ENCODE results near the gene BAIAP2L1.
A peak's percentile ranks its signal among the peaks of the same experiment; 100 is the strongest.

Gene BAIAP2L1

DNA sequence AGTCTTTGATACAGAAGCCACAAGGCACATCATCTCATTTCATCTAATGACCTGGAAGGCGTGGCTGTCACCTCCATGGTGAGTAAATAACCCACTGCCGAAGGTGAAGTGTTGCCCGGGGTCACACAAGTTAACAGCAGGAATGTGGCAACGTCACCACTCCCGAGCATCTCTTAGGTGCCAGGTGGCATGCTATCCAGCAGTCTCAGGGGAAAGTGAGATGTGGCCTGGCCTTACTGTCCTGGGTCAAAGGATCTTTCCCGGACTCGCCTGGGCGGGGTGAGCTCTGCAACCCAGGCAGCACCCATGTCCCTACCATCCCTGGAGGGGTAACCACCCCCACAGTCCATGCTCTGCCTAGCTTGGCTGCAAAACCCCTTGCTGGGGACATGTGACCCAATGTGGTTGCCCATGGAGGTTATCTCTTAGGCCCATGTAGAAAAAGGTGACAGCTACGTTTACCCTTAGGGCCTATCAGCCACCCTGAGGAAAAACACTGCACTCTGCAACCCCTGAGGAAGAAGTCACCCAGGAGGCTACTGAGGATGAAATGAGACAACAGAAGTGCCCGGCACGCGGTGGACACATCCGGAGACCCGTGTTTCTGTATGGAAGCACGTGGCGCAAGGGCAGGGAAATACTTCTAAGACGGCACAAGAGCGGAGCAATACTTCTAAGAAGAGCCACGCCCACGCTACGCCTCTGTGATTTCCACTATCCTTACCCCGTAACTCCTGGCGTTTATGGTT, 52.0 kb downstream of the BAIAP2L1 start:
- Histone ChIP-seq H3K9ac (ENCODE audit: low read depth in 1 of 2, low read length in 2 of 2) (no peak overlapping the region), H3K27me3 (ENCODE audit: control insufficient read depth in 2 of 2, insufficient read depth in 2 of 2, low read length in 2 of 2) (no peaks in the 10 kb centered on the region), H3K36me3 (ENCODE audit: control insufficient read depth in 2 of 2, insufficient read depth in 2 of 2, low read length in 2 of 2) (peaks cover 0 to 2% of the 10 kb centered on the region in 2 donors), H3K4me3 (ENCODE audit: low read length in 2 of 2) (no peak overlapping the region), H3K4me1 (ENCODE audit: control insufficient read depth in 2 of 2, insufficient read depth in 2 of 2, low read length in 2 of 2) (peaks cover 5 to 21% of the 10 kb centered on the region in 2 donors), H3K9me3 (ENCODE audit: control insufficient read depth in 2 of 2, low read length in 2 of 2) (no peaks in the 10 kb centered on the region), H3K27ac (ENCODE audit: low read depth in 2 of 2, low read length in 2 of 2) (peak overlapping the region; percentile 39 to 67)

DNA sequence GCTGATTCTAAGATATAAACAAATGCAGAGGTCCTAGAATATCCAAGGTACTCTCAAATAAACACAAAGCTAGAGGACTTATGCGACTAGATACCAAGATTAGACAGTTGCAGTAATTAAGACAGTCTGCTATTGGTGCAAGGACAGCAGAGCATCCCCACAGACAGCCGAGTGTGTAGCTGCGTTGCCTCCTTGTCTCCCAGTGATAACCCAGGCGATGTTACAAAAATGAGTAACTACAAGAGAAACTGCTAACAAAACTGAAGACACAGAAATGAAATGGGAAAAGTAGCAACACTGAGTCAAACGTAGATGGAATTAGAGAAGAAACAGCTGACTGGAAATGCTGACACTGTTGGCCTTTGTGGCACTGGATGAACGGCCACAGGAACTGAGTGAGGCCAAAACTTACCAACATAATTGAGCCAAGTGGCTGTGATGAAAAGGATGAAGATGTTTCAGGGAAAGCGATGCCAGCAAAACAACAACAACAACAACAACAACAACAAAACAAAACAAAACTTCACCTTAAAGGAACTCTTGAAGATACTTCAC, 54.3 kb downstream of the BAIAP2L1 start:
- no peak overlapping the region for H3K4me3 ChIP-seq (ENCODE audit: low read length in 2 of 2)
- no peak overlapping the region for H3K9ac ChIP-seq (ENCODE audit: low read depth in 1 of 2, low read length in 2 of 2)
- H3K27me3 ChIP-seq (ENCODE audit: control insufficient read depth in 2 of 2, insufficient read depth in 2 of 2, low read length in 2 of 2), result no peaks in the 10 kb centered on the region
- no peak overlapping the region for H3K27ac ChIP-seq (ENCODE audit: low read depth in 2 of 2, low read length in 2 of 2)
- H3K36me3 ChIP-seq (ENCODE audit: control insufficient read depth in 2 of 2, insufficient read depth in 2 of 2, low read length in 2 of 2), result peaks cover 0 to 2% of the 10 kb centered on the region in 2 donors
- no peaks in the 10 kb centered on the region for H3K9me3 ChIP-seq (ENCODE audit: control insufficient read depth in 2 of 2, low read length in 2 of 2)
- H3K4me1 ChIP-seq (ENCODE audit: control insufficient read depth in 2 of 2, insufficient read depth in 2 of 2, low read length in 2 of 2), result peaks cover 0 to 10% of the 10 kb centered on the region in 2 donors

DNA sequence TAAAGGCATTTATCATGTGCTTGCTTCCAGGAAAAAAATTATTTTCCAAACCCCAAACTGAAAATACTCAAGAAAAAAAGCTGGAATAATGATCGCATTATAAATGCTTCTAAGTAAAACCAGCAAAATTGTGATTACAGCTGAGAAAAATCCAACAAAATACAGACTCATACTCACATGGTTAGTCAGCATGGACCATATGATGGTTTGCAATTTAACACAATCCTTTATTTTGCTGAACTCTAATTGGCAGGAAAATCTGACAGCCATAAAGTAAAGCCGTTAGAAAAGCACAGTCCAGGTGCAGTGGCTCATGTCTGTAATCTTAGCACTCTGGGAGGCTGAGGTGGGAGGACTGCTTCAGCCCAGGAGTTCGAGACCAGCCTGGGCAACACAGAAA, 59.8 kb downstream of the BAIAP2L1 start:
- Histone ChIP-seq H3K4me1 (ENCODE audit: control insufficient read depth in 2 of 2, insufficient read depth in 2 of 2, low read length in 2 of 2) (no peaks in the 10 kb centered on the region), H3K9ac (ENCODE audit: low read depth in 1 of 2, low read length in 2 of 2) (no peak overlapping the region)

DNA sequence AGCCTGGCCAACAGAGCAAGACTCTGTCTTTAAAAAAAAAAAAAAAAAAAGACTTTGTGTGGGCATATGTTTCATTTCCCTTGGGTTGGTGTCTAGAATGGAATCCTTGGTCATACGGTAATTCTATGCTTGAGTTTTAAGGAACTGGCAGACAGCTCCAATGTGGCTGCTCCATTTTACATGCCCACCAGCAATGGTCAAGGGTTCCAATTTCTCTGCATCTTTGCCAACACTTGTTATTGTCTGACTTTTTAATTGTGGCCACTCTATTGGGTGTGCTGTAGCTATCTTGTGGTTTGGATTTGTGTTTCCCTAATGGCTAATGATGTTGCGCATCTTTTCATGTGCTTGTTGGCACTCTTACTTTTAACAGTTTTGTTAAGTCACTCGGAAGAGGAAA, 61.8 kb downstream of the BAIAP2L1 start:
- no peak overlapping the region for H3K27ac ChIP-seq (ENCODE audit: low read depth in 2 of 2, low read length in 2 of 2)
- no peaks in the 10 kb centered on the region for H3K27me3 ChIP-seq (ENCODE audit: control insufficient read depth in 2 of 2, insufficient read depth in 2 of 2, low read length in 2 of 2)
- H3K36me3 ChIP-seq (ENCODE audit: control insufficient read depth in 2 of 2, insufficient read depth in 2 of 2, low read length in 2 of 2), result peaks cover 0 to 3% of the 10 kb centered on the region in 2 donors
- H3K4me1 ChIP-seq (ENCODE audit: control insufficient read depth in 2 of 2, insufficient read depth in 2 of 2, low read length in 2 of 2), result no peaks in the 10 kb centered on the region
- H3K9ac ChIP-seq (ENCODE audit: low read depth in 1 of 2, low read length in 2 of 2), result no peak overlapping the region
- H3K9me3 ChIP-seq (ENCODE audit: control insufficient read depth in 2 of 2, low read length in 2 of 2), result no peaks in the 10 kb centered on the region
- H3K4me3 ChIP-seq (ENCODE audit: low read length in 2 of 2), result no peak overlapping the region

More for the DNA sequence above, 59.8 kb downstream of the BAIAP2L1 start:
- Histone ChIP-seq H3K27ac (ENCODE audit: low read depth in 2 of 2, low read length in 2 of 2) (no peak overlapping the region), H3K27me3 (ENCODE audit: control insufficient read depth in 2 of 2, insufficient read depth in 2 of 2, low read length in 2 of 2) (no peaks in the 10 kb centered on the region), H3K9me3 (ENCODE audit: control insufficient read depth in 2 of 2, low read length in 2 of 2) (no peaks in the 10 kb centered on the region), H3K4me3 (ENCODE audit: low read length in 2 of 2) (no peak overlapping the region), H3K36me3 (ENCODE audit: control insufficient read depth in 2 of 2, insufficient read depth in 2 of 2, low read length in 2 of 2) (peaks cover 0 to 3% of the 10 kb centered on the region in 2 donors)

DNA sequence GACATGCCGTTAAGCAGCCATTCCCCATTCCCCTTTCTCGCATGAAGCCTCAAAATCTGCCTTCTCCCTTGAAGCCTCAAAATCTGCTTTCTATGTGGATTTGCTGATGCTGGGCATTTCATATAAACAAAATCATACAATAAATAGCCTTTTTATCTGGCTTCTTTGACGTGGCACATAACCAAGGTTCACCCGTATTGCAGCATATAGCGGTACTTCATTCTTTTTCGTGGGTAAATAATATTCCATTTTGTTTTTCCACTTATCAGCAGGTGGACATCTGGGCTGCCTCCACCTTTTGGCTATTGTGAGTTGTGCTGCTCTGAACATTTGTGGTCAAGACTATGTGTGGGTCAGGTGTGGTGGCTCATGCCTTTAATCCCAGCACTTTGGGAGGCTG, 62.4 kb downstream of the BAIAP2L1 start:
- Histone ChIP-seq H3K9me3 (ENCODE audit: control insufficient read depth in 2 of 2, low read length in 2 of 2) (no peaks in the 10 kb centered on the region), H3K27me3 (ENCODE audit: control insufficient read depth in 2 of 2, insufficient read depth in 2 of 2, low read length in 2 of 2) (no peaks in the 10 kb centered on the region), H3K4me1 (ENCODE audit: control insufficient read depth in 2 of 2, insufficient read depth in 2 of 2, low read length in 2 of 2) (no peaks in the 10 kb centered on the region), H3K27ac (ENCODE audit: low read depth in 2 of 2, low read length in 2 of 2) (no peak overlapping the region), H3K9ac (ENCODE audit: low read depth in 1 of 2, low read length in 2 of 2) (no peak overlapping the region), H3K4me3 (ENCODE audit: low read length in 2 of 2) (no peak overlapping the region), H3K36me3 (ENCODE audit: control insufficient read depth in 2 of 2, insufficient read depth in 2 of 2, low read length in 2 of 2) (peaks cover 0 to 3% of the 10 kb centered on the region in 2 donors)

DNA sequence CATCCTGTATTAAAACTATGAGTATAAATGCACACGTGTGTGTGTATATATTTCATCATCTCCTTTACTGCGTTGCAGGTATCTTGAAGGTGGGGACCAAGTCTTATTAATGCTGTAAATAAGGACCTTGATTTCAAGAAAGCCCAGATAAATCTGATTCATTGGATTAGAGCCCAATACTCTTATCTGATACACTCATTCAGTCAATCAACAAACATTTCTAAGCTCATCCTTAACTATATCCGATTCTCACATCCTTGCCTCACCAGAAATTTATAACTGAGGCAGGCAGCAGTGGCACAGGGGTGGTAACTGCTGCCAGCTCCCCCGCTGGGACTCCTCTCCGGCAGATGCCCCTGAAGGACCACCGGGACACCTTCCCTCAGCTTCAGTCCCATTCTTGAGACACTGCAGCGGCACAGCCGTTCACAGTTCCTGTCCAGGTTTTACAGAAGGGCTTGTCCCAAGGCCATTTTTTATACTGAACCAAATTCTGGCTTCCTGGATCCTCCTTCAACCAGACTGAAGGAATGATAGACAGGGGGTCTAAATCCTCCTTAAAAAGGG, 65.4 kb downstream of the BAIAP2L1 start:
- Histone ChIP-seq H3K4me1 (ENCODE audit: control insufficient read depth in 2 of 2, insufficient read depth in 2 of 2, low read length in 2 of 2) (no peaks in the 10 kb centered on the region), H3K9me3 (ENCODE audit: control insufficient read depth in 2 of 2, low read length in 2 of 2) (no peaks in the 10 kb centered on the region), H3K27ac (ENCODE audit: low read depth in 2 of 2, low read length in 2 of 2) (no peak overlapping the region), H3K27me3 (ENCODE audit: control insufficient read depth in 2 of 2, insufficient read depth in 2 of 2, low read length in 2 of 2) (no peaks in the 10 kb centered on the region), H3K4me3 (ENCODE audit: low read length in 2 of 2) (no peak overlapping the region), H3K9ac (ENCODE audit: low read depth in 1 of 2, low read length in 2 of 2) (no peak overlapping the region), H3K36me3 (ENCODE audit: control insufficient read depth in 2 of 2, insufficient read depth in 2 of 2, low read length in 2 of 2) (peaks cover 0 to 5% of the 10 kb centered on the region in 2 donors)

DNA sequence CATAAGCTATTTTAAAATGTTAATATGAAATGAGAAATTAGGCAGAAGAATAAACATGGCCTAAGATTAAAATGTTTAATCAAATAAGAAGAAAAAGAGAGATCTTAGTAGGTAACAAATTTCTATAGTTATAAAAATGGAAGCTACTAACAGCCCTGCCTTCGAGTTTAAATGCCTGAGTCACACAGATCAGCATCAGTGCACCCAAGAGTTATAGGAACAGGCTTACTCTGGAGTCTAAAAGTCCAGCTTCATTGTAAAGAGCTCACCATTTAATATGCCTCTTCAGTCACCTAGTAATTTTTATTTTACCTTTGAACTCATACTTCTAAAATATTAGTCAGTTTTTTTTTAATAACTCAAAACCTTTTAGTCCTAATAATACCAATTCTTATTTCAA, 66.8 kb downstream of the BAIAP2L1 start:
- peaks cover 0 to 5% of the 10 kb centered on the region in 2 donors for H3K36me3 ChIP-seq (ENCODE audit: control insufficient read depth in 2 of 2, insufficient read depth in 2 of 2, low read length in 2 of 2)
- H3K27ac ChIP-seq (ENCODE audit: low read depth in 2 of 2, low read length in 2 of 2), result no peak overlapping the region
- H3K4me1 ChIP-seq (ENCODE audit: control insufficient read depth in 2 of 2, insufficient read depth in 2 of 2, low read length in 2 of 2), result no peaks in the 10 kb centered on the region
- no peak overlapping the region for H3K9ac ChIP-seq (ENCODE audit: low read depth in 1 of 2, low read length in 2 of 2)
- no peaks in the 10 kb centered on the region for H3K9me3 ChIP-seq (ENCODE audit: control insufficient read depth in 2 of 2, low read length in 2 of 2)
- no peaks in the 10 kb centered on the region for H3K27me3 ChIP-seq (ENCODE audit: control insufficient read depth in 2 of 2, insufficient read depth in 2 of 2, low read length in 2 of 2)
- no peak overlapping the region for H3K4me3 ChIP-seq (ENCODE audit: low read length in 2 of 2)

DNA sequence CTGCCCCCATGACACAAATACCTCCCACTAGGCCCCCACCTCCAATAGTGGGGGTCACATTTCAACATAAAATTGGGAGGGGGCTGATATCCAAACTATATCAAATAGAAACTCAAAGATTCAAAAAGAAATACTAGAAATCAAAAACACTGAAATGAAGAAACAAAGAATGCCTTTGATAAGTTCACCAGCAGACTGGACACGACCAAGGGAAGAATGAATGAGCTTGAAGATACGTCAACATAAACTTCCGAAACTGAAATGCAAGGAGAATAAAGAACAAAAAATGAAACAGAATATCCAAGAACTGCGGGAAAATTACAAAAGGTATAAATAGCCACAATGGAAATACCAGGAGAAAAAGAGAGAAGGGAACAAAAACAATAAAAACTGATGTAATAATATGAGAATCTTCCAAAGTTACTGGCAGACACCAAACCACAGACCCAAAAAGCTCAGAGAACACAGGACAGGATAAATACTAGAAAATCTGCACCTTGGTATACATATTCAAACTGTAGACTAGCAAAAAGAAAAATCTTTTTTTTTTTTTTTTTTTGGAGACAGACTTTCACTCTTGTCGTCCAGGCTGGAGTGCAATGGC, 69.9 kb downstream of the BAIAP2L1 start:
- Histone ChIP-seq H3K9me3 (ENCODE audit: control insufficient read depth in 2 of 2, low read length in 2 of 2) (no peaks in the 10 kb centered on the region), H3K36me3 (ENCODE audit: control insufficient read depth in 2 of 2, insufficient read depth in 2 of 2, low read length in 2 of 2) (peaks cover 0 to 6% of the 10 kb centered on the region in 2 donors), H3K4me3 (ENCODE audit: low read length in 2 of 2) (no peak overlapping the region), H3K27ac (ENCODE audit: low read depth in 2 of 2, low read length in 2 of 2) (no peak overlapping the region), H3K9ac (ENCODE audit: low read depth in 1 of 2, low read length in 2 of 2) (no peak overlapping the region), H3K27me3 (ENCODE audit: control insufficient read depth in 2 of 2, insufficient read depth in 2 of 2, low read length in 2 of 2) (no peaks in the 10 kb centered on the region), H3K4me1 (ENCODE audit: control insufficient read depth in 2 of 2, insufficient read depth in 2 of 2, low read length in 2 of 2) (no peaks in the 10 kb centered on the region)

DNA sequence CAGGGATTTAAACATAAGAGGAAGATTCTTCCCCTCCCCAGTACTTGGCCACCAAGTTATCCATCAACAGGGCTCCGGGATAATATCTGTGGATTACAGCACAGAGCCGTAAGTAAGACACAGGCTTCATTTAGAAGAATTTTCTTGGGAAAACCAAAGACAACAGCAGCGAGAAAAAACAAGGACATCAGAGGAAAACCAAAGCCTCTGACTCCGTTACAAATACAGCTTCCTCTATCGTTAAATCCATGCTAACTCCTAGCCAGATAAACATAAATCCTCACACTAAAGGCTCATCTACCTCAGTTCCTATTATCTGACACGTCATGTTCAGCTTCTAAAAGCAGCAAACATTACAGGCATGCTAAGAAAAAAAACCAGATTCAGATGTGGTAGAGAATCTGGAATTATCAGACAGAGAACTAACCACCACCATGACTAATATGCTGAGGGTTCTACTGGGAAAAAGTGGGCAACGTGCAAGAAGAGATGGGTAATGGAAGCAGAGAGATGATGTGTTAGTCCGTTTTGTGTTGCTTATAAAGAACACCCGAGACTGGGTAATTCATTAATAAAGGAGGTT, 71.0 kb downstream of the BAIAP2L1 start:
- H3K27me3 ChIP-seq (ENCODE audit: control insufficient read depth in 2 of 2, insufficient read depth in 2 of 2, low read length in 2 of 2), result no peaks in the 10 kb centered on the region
- peaks cover 0 to 6% of the 10 kb centered on the region in 2 donors for H3K36me3 ChIP-seq (ENCODE audit: control insufficient read depth in 2 of 2, insufficient read depth in 2 of 2, low read length in 2 of 2)
- no peaks in the 10 kb centered on the region for H3K9me3 ChIP-seq (ENCODE audit: control insufficient read depth in 2 of 2, low read length in 2 of 2)
- H3K9ac ChIP-seq (ENCODE audit: low read depth in 1 of 2, low read length in 2 of 2), result no peak overlapping the region
- no peak overlapping the region for H3K27ac ChIP-seq (ENCODE audit: low read depth in 2 of 2, low read length in 2 of 2)
- H3K4me1 ChIP-seq (ENCODE audit: control insufficient read depth in 2 of 2, insufficient read depth in 2 of 2, low read length in 2 of 2), result no peaks in the 10 kb centered on the region
- H3K4me3 ChIP-seq (ENCODE audit: low read length in 2 of 2), result no peak overlapping the region

All from mucosa of rectum (tissue), 2 donors.